ENCODE measurements around the gene ERFL. TPM values are rescaled to one million over a fixed set of nuclear protein-coding genes. Genes with fewer than 3 reads are reported as not detected.
"Not testable (repeated sequence)": the region's sequence is repeated elsewhere in the genome, so short reads cannot be mapped to it uniquely, and the experiment has no call there.

The ERFL gene
- total RNA-seq, 2 donors from 2014 or later = not detected

GRCh38 chr19:41879670-41880328 is 48.5 kb downstream of the ERFL start:
- TF ChIP-seq CTCF (IDR thresholded peaks at IDR 0.05) = no peak
- Histone ChIP-seq H3K27me3 (no peaks in the 10 kb centered on the region), H3K9me3 (no peaks in the 10 kb centered on the region), H3K4me3 (no peak overlapping the region), H3K27ac (no peak overlapping the region), H3K36me3 (no peaks in the 10 kb centered on the region), H3K4me1 (peaks cover 0 to 9% of the 10 kb centered on the region in 2 donors)
- DNase-seq (ENCODE audit: low spot score) = no peak

GRCh38 chr19:41879080-41879479 is 49.2 kb downstream of the ERFL start:
- no peak overlapping the region for H3K27ac ChIP-seq
- no peaks in the 10 kb centered on the region for H3K27me3 ChIP-seq
- H3K36me3 ChIP-seq = no peaks in the 10 kb centered on the region
- H3K4me3 ChIP-seq = no peak overlapping the region
- no peak for DNase-seq (ENCODE audit: low spot score)
- TF ChIP-seq CTCF (IDR thresholded peaks at IDR 0.05) = no peak
- H3K9me3 ChIP-seq = no peaks in the 10 kb centered on the region
- peaks cover 0 to 5% of the 10 kb centered on the region in 2 donors for H3K4me1 ChIP-seq

- Histone ChIP-seq H3K4me1 (peaks cover 0 to 5% of the 10 kb centered on the region in 2 donors), H3K4me3 (no peak overlapping the region), H3K27me3 (no peaks in the 10 kb centered on the region), H3K36me3 (no peaks in the 10 kb centered on the region), H3K27ac (no peak overlapping the region), H3K9me3 (no peaks in the 10 kb centered on the region)
- no peak for DNase-seq (ENCODE audit: low spot score)
- no peak for TF ChIP-seq CTCF (IDR thresholded peaks at IDR 0.05)
These were observed 50.0 kb downstream of the ERFL start for GRCh38 chr19:41877916-41878905.

GRCh38 chr19:41876847-41877832 is 51.1 kb downstream of the ERFL start, which contains the start of gene CD79A:
Gene CD79A (plus strand): TSS chr19:41877279. CDS start chr19:41877305, 26 bp downstream.
- peaks cover 4% of the 10 kb centered on the region for H3K36me3 ChIP-seq
- no peak for TF ChIP-seq CTCF (IDR thresholded peaks at IDR 0.05)
- no peaks in the 10 kb centered on the region for H3K27me3 ChIP-seq
- DNase-seq (ENCODE audit: low spot score) = no peak
- H3K4me3 ChIP-seq = no peak within 1 kb of the TSS
- no peak within 1 kb of the TSS for H3K27ac ChIP-seq
- no peaks in the 10 kb centered on the region for H3K9me3 ChIP-seq
- no peaks in the 10 kb centered on the region for H3K4me1 ChIP-seq

GRCh38 chr19:41875973-41876372 is 52.3 kb downstream of the ERFL start:
- not testable (repeated sequence) for DNase-seq (ENCODE audit: low spot score); H3K4me1 ChIP-seq; H3K4me3 ChIP-seq; H3K9me3 ChIP-seq; H3K27me3 ChIP-seq; H3K27ac ChIP-seq
- H3K36me3 ChIP-seq = peaks cover 16% of the 10 kb centered on the region

All from right atrium auricular region (tissue), 2 donors.